Glutamatergic neuron (in vitro differentiated cells): Measurements from ENCODE around the gene AP2B1. TPM values are rescaled to one million over a fixed set of nuclear protein-coding genes. Genes with fewer than 3 reads are reported as not detected.
A peak's percentile ranks its signal among the peaks of the same experiment; 100 is the strongest.

Source experiments
- DNase-seq: peaks from one replicate; pipeline ENCODE4 v3.0.0; 2022
- H3K27ac Mint-ChIP-seq: one replicate; pipeline ENCODE4 v1.8.0; 2020; ENCODE audit warnings: mild to moderate bottlenecking, mixed read lengths, inconsistent platforms; ENCODE audit not compliant: unreplicated experiment
- H3K27me3 Mint-ChIP-seq: one replicate; pipeline ENCODE4 v1.8.0; 2020; ENCODE audit warnings: mild to moderate bottlenecking, moderate library complexity, mixed read lengths, inconsistent platforms; ENCODE audit not compliant: unreplicated experiment
- H3K36me3 Mint-ChIP-seq: one replicate; pipeline ENCODE4 v1.8.0; 2020; ENCODE audit warnings: mild to moderate bottlenecking, mixed read lengths, inconsistent platforms; ENCODE audit not compliant: unreplicated experiment
- H3K4me1 Mint-ChIP-seq: one replicate; pipeline ENCODE4 v1.8.0; 2020; ENCODE audit warnings: mild to moderate bottlenecking, low read depth, mixed read lengths, inconsistent platforms; ENCODE audit not compliant: unreplicated experiment
- H3K4me3 Mint-ChIP-seq: one replicate; pipeline ENCODE4 v1.8.0; 2020; ENCODE audit warnings: mild to moderate bottlenecking, mixed read lengths, inconsistent platforms; ENCODE audit not compliant: unreplicated experiment
- H3K9me3 Mint-ChIP-seq: one replicate; pipeline ENCODE4 v1.8.0; 2020; ENCODE audit warnings: mild to moderate bottlenecking, moderate library complexity, mixed read lengths, inconsistent platforms; ENCODE audit not compliant: unreplicated experiment
- CTCF ChIP-seq: fragments of 200-600 bp; sonication (generic); IDR thresholded peaks from one replicate; pipeline ENCODE4 v1.5.0; 2021; ENCODE audit not compliant: partially characterized antibody, unreplicated experiment
- total RNA-seq: library from RNA; stranded (reverse); fragmentation: NEBNext Ultra II Directional; extraction: Animal tissue kit (Norgen Biotek cat#: 25700); gene quantifications from one replicate; pipeline ENCODE4 v1.2.1, GENCODE V29; 2021; ENCODE audit not compliant: unreplicated experiment

Gene AP2B1
- total RNA-seq, 1 donor from 2014 or later: 316 TPM

DNA sequence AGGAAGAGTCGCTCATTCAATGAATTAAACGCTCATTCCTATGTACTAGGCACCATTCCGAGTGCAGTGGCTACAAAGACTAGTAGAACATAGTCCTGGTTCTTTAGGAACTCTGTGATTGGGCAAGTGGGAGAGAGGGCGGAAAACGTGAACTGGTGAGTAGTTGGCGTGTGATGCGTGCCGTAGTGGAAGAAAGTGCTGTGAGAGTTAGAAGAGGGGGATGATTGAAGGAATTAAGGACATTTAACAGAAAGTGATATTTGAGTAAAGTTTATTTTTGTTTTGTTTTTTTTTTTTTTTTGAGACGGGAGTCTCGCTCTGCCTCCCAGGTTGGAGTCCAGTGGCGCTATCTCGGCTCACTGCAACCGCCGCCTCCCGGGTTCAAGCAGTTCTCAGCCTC is 18.6 kb upstream of the AP2B1 start:
- H3K4me3 Mint-ChIP-seq: peak overlapping the region; percentile 90
- DNase-seq: no peak
- TF ChIP-seq CTCF: no peak
- peaks cover 9% of the 10 kb centered on the region for H3K27me3 Mint-ChIP-seq
- H3K4me1 Mint-ChIP-seq: peaks cover 4% of the 10 kb centered on the region
- peak overlapping the region; percentile 94 for H3K27ac Mint-ChIP-seq
- no peaks in the 10 kb centered on the region for H3K36me3 Mint-ChIP-seq
- H3K9me3 Mint-ChIP-seq: peaks cover 6% of the 10 kb centered on the region

DNA sequence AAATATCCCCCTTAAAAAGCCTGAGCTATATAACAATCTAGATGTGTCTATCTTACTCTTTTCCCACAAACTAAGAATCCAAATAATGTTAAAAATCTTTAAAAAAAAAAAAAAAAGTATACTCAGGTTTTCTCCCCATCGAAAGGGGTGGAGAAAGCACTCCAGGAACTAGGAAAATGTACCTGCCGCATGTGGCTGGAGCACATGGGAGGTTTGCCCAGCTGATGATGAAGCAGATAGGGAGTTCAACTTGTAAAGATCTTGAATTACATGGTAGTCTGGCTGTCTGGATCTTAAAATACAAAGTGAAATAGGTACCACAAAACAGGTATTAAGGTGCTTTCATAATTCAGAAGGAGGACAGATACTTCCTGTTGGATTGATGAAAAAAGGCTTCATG is 17.7 kb upstream of the AP2B1 start:
- TF ChIP-seq CTCF: no peak
- Mint-ChIP-seq H3K4me1 (peaks cover 4% of the 10 kb centered on the region), H3K27me3 (peaks cover 8% of the 10 kb centered on the region), H3K9me3 (peaks cover 6% of the 10 kb centered on the region), H3K27ac (peak overlapping the region; percentile 35), H3K36me3 (no peaks in the 10 kb centered on the region), H3K4me3 (peak overlapping the region; percentile 76)
- no peak for DNase-seq

DNA sequence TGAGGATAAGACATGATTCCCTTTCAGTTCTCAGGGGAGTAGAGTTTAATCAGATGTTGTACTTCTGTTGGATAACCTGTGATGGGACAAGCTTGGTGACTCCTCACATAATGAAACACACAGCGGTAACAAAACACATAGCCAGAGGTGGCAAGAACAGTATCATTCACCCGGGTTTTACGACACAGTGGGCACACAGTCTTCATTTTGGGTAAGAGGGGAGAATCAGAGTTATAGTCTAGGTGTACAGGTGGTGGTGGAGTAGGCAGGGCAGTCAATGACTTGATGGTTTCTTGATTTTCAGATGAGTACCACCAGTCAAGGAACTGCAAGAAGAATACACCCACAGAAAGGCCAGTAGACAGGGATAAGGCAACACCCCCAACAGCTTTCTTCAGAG is 11.4 kb upstream of the AP2B1 start:
- no peak overlapping the region for H3K27ac Mint-ChIP-seq
- peaks cover 5% of the 10 kb centered on the region for H3K4me1 Mint-ChIP-seq
- TF ChIP-seq CTCF: no peak
- H3K9me3 Mint-ChIP-seq: no peaks in the 10 kb centered on the region
- H3K4me3 Mint-ChIP-seq: peak overlapping the region; percentile 6
- no peaks in the 10 kb centered on the region for H3K27me3 Mint-ChIP-seq
- no peaks in the 10 kb centered on the region for H3K36me3 Mint-ChIP-seq
- DNase-seq: no peak

DNA sequence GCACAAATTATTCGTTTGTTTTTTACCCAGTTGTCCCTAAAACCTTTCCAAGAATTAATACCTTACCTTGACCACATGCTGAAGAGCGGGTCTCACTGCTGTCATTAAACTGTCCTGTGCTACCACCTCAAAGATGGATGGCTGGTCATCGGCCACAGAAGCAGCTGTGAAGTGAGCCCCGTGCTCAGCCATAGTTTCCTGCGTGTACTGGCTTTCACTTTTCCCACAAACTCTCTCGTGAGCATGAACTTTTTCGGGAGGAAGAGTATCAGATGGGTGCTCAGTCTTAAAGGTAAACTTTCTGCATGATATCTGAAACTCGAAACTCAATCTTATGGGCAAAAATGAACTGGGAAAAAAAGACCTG is 9.3 kb upstream of the AP2B1 start:
- peak overlapping the region; percentile 89 for H3K27ac Mint-ChIP-seq
- no peaks in the 10 kb centered on the region for H3K36me3 Mint-ChIP-seq
- peak overlapping the region; percentile 97 for H3K4me3 Mint-ChIP-seq
- H3K9me3 Mint-ChIP-seq: no peaks in the 10 kb centered on the region
- TF ChIP-seq CTCF: no peak
- no peak for DNase-seq
- no peaks in the 10 kb centered on the region for H3K27me3 Mint-ChIP-seq
- H3K4me1 Mint-ChIP-seq: peaks cover 5% of the 10 kb centered on the region

DNA sequence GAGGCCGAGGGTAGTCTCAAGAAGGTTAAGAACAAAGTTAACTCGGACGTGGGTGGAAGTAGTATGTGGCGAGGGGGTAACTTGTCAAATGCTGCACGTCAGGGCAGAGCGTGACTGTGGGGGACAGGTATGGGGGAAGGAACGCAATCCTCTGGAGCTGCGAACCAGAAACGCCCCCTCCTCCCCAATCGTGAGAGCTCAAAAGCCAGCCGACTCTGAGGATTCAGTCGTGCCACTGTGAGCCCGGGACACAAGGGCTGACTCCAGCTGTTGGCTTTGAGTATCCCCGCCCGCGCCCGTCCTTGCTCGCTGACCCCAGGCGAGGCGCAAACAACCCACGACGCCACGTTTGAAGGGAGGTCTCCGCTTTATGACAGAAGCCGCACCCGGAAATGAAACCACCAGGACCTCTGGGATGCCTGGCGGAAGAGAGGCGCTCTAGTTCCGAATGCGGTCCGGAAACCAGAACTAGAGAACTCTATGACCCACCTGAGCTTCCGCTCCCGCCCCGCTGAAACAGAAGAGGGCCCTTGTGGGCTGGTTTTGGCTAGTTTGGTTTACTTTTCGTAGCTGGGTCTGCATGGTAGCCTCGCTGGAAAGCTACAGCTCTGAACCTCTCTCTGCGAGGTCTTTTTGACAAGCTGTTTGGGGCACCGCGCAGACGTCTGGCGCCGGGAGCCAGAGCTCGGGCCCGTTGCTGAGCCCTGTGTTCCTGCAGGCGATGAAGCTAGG is 8.8 kb upstream of the AP2B1 start, which contains the start of gene PEX12:
Gene PEX12 (minus strand): TSS at position 375 of the 732 bp plus-strand sequence. CDS start 550 bp downstream, outside the sequence.
- Mint-ChIP-seq H3K36me3 (no peaks in the 10 kb centered on the region), H3K9me3 (no peaks in the 10 kb centered on the region), H3K27ac (peak within 1 kb of the TSS; percentile 89), H3K27me3 (peaks cover under 1% of the 10 kb centered on the region), H3K4me1 (peaks cover 5% of the 10 kb centered on the region), H3K4me3 (peak within 1 kb of the TSS; percentile 97)
- no peak for TF ChIP-seq CTCF
- peak; percentile 76 for DNase-seq
